GM20431 (cell line): ENCODE data around the gene DNAH2.

Experiments
- in situ Hi-C: fragments of 300-500 bp; cut with MseI, MboI; formaldehyde crosslinking; loops from one replicate; pipeline ENCODE4 v1.15.0; 2020; ENCODE audit warnings: low sequenced_read_pairs; ENCODE audit not compliant: unreplicated experiment

The DNAH2 gene

DNA sequence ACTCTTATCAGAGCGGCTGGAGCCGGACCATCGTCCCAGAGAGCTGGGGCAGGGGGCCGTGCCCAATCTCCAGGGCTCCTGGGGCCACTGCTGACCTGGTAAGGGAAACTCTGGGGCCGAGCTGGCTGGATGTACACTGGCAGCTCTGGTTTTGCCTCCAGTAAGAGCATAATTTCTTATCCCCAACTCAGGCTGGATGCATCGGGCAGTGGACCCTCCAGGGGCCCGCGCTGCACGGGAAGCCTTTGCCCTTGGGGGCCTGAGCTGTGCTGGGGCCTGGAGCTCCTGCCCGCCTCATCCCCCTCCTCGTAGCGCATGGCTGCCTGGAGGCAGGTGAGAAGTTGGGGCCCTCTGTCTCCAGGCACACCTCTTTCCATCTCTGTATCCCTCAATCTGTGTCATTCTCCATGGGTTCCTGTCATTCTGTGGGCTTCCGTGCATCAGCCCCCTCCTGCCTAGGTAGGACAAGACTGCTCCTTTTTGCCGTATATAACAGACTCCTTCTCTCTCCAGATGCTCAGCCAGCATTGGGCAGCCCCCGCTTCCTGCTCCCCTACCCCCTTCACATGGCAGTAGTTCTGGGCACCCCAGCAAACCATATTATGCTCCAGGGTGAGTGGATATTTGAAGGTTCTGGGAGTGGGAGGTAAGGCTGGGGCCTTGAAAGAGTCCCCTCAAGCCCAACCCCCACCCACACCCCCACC, 128.0 kb downstream of the DNAH2 start:
- in situ Hi-C loops = no loop called here

GRCh38 chr17:7846063-7846735, 128.7 kb downstream of the DNAH2 start:
- in situ Hi-C loops = no loop called here

GRCh38 chr17:7846765-7847661, 129.5 kb downstream of the DNAH2 start:
- in situ Hi-C loops = no loop called here

GRCh38 chr17:7848131-7848579, 130.6 kb downstream of the DNAH2 start:
- in situ Hi-C loops = no loop called here

GRCh38 chr17:7848739-7849129, 131.2 kb downstream of the DNAH2 start:
- in situ Hi-C loops = no loop called here

DNA sequence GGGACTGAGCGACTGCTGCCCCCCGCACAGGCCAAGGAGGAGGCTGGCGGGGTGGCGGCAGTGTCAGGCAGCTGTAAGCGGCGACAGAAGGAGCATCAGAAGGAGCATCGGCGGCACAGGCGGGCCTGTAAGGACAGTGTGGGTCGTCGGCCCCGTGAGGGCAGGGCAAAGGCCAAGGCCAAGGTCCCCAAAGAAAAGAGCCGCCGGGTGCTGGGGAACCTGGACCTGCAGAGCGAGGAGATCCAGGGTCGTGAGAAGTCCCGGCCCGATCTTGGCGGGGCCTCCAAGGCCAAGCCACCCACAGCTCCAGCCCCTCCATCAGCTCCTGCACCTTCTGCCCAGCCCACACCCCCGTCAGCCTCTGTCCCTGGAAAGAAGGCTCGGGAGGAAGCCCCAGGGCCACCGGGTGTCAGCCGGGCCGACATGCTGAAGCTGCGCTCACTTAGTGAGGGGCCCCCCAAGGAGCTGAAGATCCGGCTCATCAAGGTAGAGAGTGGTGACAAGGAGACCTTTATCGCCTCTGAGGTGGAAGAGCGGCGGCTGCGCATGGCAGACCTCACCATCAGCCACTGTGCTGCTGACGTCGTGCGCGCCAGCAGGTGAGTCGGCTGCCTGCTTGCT, 131.7 kb downstream of the DNAH2 start:
- in situ Hi-C loops = no loop called here

DNA sequence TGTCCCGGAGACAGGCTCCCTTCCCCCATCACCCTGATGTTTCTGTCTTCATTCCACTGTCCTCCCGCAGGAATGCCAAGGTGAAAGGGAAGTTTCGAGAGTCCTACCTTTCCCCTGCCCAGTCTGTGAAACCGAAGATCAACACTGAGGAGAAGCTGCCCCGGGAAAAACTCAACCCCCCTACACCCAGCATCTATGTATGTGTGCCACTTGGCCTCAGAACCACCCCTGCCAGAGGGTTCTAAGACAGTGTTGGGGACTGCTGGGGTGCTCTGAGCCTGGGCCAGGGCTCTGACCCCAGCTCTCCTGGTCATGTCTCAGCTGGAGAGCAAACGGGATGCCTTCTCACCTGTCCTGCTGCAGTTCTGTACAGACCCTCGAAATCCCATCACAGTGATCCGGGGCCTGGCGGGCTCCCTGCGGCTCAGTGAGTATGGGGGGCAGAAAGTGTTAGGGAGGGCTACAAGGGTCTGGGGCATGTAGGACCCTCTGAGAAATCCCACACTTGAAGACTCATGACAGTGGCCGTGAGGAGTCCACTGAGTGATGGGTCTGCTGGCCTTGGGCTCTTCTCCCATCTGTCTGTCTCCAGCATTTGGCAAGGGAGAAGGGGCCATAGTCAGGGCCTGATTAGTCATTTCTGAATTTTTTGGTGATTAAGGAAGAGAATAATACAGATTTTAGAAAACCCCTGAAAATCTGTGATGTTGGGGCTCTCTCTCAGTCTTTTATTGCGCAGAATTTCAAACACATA, 132.4 kb downstream of the DNAH2 start:
- in situ Hi-C loops = no loop called here

- in situ Hi-C loops = no loop called here
These were observed 133.3 kb downstream of the DNAH2 start for GRCh38 chr17:7850701-7851437.

- in situ Hi-C loops = no loop called here
These were observed 134.1 kb downstream of the DNAH2 start for GRCh38 chr17:7851438-7852261.

- in situ Hi-C loops = no loop called here
These were observed 134.7 kb downstream of the DNAH2 start for GRCh38 chr17:7852262-7852670.

- in situ Hi-C loops = no loop called here
These were observed 135.6 kb downstream of the DNAH2 start for GRCh38 chr17:7852919-7853690.

DNA sequence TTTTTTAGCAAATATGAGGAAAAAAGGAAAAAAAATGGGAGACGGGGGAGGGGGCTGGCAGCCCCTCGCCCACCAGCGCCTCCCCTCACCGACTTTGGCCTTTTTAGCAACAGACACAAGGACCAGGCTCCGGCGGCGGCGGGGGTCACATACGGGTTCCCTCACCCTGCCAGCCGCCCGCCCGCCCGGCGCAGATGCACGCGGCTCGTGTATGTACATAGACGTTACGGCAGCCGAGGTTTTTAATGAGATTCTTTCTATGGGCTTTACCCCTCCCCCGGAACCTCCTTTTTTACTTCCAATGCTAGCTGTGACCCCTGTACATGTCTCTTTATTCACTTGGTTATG, 136.1 kb downstream of the DNAH2 start:
- in situ Hi-C loops = no loop called here

GRCh38 chr17:7854078-7854777, 136.7 kb downstream of the DNAH2 start:
- in situ Hi-C loops = no loop called here

GRCh38 chr17:7854851-7855659, 137.5 kb downstream of the DNAH2 start, which contains the start of gene TMEM88:
Gene TMEM88, plus strand, starts transcription at chr17:7855066. Its CDS starts 9 bp downstream, at chr17:7855075.
- in situ Hi-C loops = no loop called here

GRCh38 chr17:7855660-7856010, 138.1 kb downstream of the DNAH2 start:
- in situ Hi-C loops = no loop called here
